T-helper 22 cell (primary cell): ENCODE data around the gene ZFC3H1.
"Not testable (repeated sequence)": the region's sequence is repeated elsewhere in the genome, so short reads cannot be mapped to it uniquely, and the experiment has no call there.

Experiments used
- DNase-seq: peaks from one replicate; pipeline ENCODE4 v3.0.0-alpha.2; 2020; ENCODE audit warnings: low read depth

The ZFC3H1 gene

DNA sequence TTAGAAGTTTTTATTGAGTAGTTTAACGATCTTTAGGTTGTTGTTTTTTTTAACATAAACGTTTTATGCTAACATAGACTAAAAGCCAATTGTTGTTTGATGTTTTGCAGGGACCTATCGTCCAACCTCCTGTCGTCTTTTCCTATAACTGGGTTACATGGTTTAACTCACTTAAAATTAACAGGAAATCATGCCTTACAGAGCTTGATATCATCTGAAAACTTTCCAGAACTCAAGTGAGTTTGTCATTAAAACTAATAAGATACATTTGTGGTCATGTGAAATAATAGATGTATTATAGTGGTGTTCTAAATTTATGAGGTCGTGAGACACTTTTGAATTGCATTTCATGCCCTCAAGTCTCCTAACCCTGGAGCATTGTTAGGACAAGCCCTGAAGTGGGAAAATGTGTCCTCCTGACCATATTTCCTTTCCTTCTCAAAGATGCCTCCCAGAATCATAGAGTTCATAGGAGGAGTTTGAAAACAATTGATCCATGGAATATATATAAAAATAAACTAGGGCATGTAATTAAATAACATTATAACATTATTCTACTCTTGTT lies 84.9 kb downstream of the ZFC3H1 start:
- DNase-seq: no peak

DNA sequence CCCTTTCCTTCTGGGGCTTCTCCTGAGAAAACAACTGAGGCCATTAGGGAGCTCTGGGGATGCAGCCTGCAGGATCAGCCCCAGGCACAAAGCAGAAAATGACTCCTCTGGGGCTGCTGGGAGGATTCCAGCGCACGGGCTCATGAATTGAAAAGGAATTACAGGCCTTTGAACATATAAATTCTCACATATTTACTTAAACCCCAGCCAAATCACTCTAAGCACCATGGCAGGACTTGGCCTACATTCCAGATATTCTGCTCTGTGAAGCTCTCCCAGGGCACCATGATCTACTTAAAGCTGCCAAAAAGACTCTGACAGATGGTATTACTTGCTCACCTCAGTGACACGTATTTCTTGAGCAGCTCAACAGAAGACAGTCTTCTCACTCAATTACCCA lies 87.2 kb downstream of the ZFC3H1 start:
- no peak for DNase-seq

DNA sequence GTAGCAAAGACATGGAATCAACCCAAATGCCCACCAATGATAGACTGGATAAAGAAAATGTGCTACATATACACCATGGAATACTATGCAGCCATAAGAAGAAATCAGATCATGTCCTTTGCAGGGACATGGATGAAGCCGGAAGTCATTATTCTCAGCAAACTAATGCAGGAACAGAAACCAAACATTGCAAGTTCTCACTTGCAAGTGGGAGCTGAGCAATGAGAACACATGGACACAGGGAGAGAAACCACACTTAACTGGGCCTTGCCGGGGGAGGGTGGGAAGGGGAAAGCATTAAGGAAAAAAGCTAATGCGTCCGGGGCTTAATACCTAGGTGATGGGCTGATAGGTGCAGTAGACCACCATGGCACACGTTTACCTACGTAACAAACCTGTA lies 93.8 kb downstream of the ZFC3H1 start:
- not testable (repeated sequence) for DNase-seq

DNA sequence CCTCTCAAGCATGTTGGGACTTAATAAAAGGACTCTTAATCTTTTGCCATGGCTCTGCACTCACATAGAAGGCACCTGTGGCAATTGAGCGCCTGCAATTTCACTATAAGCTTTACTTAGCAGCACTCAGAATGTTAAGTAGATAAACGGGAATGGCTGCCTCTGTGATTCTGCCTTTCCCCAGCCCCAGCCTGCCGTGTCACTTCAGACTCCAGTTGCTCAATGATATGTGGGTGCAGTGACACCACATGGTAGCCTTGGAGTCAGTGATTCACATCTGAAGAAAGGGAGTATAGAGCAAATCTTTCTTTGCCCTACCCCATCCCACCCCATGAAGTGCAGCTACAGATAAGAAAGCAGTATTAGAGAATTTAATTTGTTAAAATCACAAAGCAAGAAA lies 96.1 kb downstream of the ZFC3H1 start:
- no peak for DNase-seq

DNA sequence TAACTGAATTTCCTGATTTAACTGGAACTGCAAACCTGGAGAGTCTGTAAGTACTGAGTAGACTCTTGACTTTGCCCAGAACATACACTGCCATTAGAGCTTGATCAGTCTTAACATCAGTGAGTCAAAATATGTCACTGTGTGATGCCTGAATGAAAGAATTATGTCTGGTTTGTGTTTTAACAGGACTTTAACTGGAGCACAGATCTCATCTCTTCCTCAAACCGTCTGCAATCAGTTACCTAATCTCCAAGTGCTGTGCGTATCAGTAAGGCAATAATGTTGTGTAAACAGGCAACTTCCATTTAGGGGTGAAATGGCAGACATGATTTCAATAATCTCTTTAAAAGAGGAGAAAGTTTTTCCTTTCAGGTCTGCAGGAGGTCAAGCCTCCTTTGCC lies 97.0 kb downstream of the ZFC3H1 start:
- no peak for DNase-seq

DNA sequence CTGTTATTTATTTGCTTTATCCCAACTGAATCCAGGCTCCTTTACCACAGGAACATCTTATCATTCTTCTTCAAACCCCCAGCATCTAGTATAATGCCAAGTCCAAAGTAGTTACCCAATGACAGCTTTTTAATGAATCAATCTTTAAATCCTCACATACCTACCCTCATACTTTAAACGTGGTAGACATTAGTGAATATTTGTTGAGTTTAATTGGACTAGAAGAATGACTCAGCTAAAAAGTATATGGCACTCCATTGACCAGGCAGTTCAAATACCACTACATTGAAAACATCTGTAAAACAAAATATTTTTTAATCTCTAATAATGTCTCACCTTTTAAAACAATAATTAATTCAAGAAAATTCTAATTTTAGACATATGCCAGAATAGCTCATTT lies 98.1 kb downstream of the ZFC3H1 start:
- no peak for DNase-seq

DNA sequence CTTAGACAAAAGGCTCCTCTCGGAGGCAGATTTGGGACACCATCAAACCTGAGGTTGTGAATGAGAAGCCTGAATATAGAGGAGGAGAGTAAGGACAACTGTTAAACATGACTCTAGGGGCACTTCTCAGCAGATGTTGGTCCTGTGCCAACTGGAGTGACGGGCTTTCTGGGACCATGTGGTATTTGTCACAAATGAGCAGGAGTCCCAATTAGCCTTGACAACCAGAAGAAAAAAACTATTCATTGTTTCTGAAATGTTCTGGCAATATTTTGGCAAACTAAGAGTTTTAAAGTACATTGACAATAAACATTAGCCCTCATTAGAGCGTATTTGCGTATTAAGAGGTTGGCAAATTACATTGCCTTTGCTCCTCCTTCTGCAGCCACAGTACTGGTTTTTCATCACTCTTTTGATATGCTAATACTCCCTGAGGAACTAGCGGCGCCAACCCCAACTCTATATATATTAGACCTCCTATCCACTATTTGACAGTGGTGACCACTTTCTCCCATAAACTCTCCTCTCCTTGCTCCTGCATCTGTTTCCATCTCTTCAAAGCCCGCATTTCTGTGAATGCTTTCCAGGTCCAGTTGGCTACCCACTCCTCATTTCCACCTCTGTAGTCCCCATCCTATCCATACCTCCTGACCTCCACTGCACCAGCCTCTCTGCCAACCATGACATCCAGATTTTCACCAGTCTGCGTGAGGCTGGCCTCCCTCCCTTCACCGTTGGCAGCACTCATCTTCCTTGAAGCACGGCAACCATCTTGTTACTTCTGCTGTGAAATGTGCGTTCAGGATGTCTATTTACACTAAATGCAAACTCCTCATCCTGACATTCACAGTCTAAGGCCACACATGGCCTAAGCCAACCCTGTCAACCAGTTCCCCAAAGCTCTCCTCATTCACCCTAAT lies 100.7 kb downstream of the ZFC3H1 start:
- no peak for DNase-seq
